GM23248 (cell line): ENCODE data around the gene PADI2. TPM values are rescaled to one million over a fixed set of nuclear protein-coding genes. Genes with fewer than 3 reads are reported as not detected.
A peak's percentile ranks its signal among the peaks of the same experiment; 100 is the strongest.

Source experiments
- DNase-seq: peaks from one replicate; pipeline ENCODE4 v3.0.0-alpha.2; 2015
- H2AFZ ChIP-seq: fragments of 200-600 bp; sonication (generic); 2 replicates; pipeline ENCODE4 v1.6.1; 2016; ENCODE audit warnings: antibody characterized with exemption
- H3F3A ChIP-seq: fragments of 200-600 bp; sonication (generic); 2 replicates; pipeline ENCODE4 v1.6.1; 2016; ENCODE audit warnings: mild to moderate bottlenecking, antibody characterized with exemption, mixed run types; ENCODE audit not compliant: insufficient read depth
- H3K27ac ChIP-seq: fragments of 200-600 bp; sonication (generic); 2 replicates; pipeline ENCODE4 v1.5.1; 2016; ENCODE audit warnings: mild to moderate bottlenecking
- H3K27me3 ChIP-seq: fragments of 200-600 bp; sonication (generic); replicated peaks from 2 replicates; pipeline ENCODE4 v1.6.1; 2016; ENCODE audit warnings: mild to moderate bottlenecking; ENCODE audit not compliant: insufficient read depth
- H3K36me3 ChIP-seq: fragments of 200-600 bp; sonication (generic); 2 replicates; pipeline ENCODE4 v1.6.1; 2016; ENCODE audit warnings: low read depth, mild to moderate bottlenecking
- H3K4me1 ChIP-seq: fragments of 200-600 bp; sonication (generic); 2 replicates; pipeline ENCODE4 v1.6.1; 2016; ENCODE audit warnings: mild to moderate bottlenecking; ENCODE audit not compliant: insufficient read depth
- H3K4me2 ChIP-seq: fragments of 200-600 bp; sonication (generic); one replicate; pipeline ENCODE4 v1.6.1; 2016; ENCODE audit warnings: mild to moderate bottlenecking; ENCODE audit not compliant: unreplicated experiment
- H3K4me3 ChIP-seq: fragments of 200-600 bp; sonication (generic); 2 replicates; pipeline ENCODE4 v1.5.1; 2016; ENCODE audit warnings: mild to moderate bottlenecking
- H3K79me2 ChIP-seq: fragments of 200-600 bp; sonication (generic); 2 replicates; pipeline ENCODE4 v1.6.1; 2016; ENCODE audit warnings: mild to moderate bottlenecking; ENCODE audit not compliant: insufficient read depth
- H3K9ac ChIP-seq: fragments of 200-600 bp; sonication (generic); 2 replicates; pipeline ENCODE4 v1.6.1; 2016; ENCODE audit warnings: mild to moderate bottlenecking
- H3K9me2 ChIP-seq: fragments of 200-600 bp; sonication (generic); 2 replicates; pipeline ENCODE4 v1.6.1; 2016; ENCODE audit warnings: mixed run types, mild to moderate bottlenecking, moderate library complexity; ENCODE audit not compliant: insufficient read depth
- H3K9me3 ChIP-seq: fragments of 200-600 bp; sonication (generic); one replicate; pipeline ENCODE4 v1.6.1; 2017; ENCODE audit warnings: low read depth
- H4K20me1 ChIP-seq: fragments of 200-600 bp; sonication (generic); 2 replicates; pipeline ENCODE4 v1.6.0; 2016; ENCODE audit not compliant: insufficient read depth
- EZH2 ChIP-seq: fragments of 200-600 bp; sonication (generic); IDR thresholded peaks from 2 replicates; pipeline ENCODE4 v1.6.1; 2018; ENCODE audit warnings: antibody characterized with exemption, mild to moderate bottlenecking; ENCODE audit not compliant: insufficient read depth, poor library complexity, severe bottlenecking
- EZH2phosphoT487 ChIP-seq: fragments of 200-600 bp; sonication (generic); IDR thresholded peaks from 2 replicates; pipeline ENCODE4 v1.6.1; 2018; ENCODE audit warnings: antibody characterized with exemption, moderate library complexity, mild to moderate bottlenecking, low read depth; ENCODE audit not compliant: insufficient read depth
- WGBS, 2 experiments: methylation state at CpG; one replicate each; pipeline ENCODE4 v1.1.6; 2015 to 2017; ENCODE audit warnings: low lambda C conversion rate in 2 of 2, low coverage in 1 of 2; ENCODE audit errors: missing lambda C conversion rate in 2 of 2; 5-methylcytosine and 5-hydroxymethylcytosine counted together
- in situ Hi-C: fragments of 300-500 bp; cut with MboI; formaldehyde crosslinking; loops from 2 replicates; pipeline ENCODE4 v1.15.0; 2020
- polyA plus RNA-seq: library from polyadenylated mRNA; unstranded; fragments of >200 nt; fragmentation: Nextera tagmentation; extraction: Ambion mirVana; gene quantifications from 2 replicates; pipeline ENCODE4 v1.2.1, GENCODE V29; 2016
- total RNA-seq: library from RNA; depleted of rRNA; stranded (reverse); fragments of >200 nt; shearing (Covaris generic); gene quantifications from 2 replicates; pipeline ENCODE4 v1.2.3, GENCODE V29; 2014

The PADI2 gene
- total and polyA plus RNA-seq, 2 experiments from 2014 or later, result 0.11 to 0.22 TPM

DNA sequence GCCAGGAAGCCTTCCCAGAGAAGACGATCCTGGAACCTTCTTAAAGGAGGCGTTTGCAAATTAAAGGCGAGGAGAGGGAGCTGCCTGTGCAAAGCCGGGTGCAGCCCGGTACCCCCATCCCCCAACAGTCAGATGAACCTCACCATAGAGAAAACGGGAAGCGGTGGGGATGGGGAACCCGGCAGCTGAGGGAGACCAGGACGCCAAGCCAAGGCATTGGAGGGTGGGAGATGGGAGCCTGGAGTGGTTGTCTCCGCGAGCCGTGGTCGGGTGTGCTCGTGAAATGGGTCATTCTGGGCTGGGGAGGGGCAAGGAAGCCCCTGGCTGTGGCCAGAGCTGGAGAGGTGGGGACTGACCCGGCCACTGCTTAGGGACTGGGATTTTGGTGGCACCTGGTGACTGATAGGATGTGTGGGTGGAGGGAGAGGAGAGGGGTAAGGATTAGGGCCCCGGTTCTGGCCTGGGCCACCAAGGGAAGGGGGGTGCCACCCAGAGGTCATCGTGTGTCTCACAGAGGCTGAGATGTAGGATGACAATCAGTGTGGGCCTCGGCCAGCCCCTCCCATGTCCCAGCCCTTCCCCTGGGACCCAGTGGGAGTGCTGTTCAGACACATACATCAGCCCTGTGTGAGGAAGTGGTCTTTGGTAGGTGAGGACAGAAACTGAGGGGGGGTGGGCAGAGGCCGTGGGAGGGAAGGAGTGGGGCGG, 676 bp upstream of the PADI2 start:
- DNase-seq, result no peak
- in situ Hi-C loops, result loop anchor here (10.0 kb wide), 1 partner anchor 215 kb away; no protein-coding TSS in a partner anchor
- H3K27me3 ChIP-seq, result peaks cover 26% of the 10 kb centered on the region
- TF ChIP-seq EZH2phosphoT487 (no peak), EZH2 (no peak)
- no peak overlapping the region for H3K9ac ChIP-seq
- H4K20me1 ChIP-seq, result no peaks in the 10 kb centered on the region
- no peaks in the 10 kb centered on the region for H3F3A ChIP-seq
- H3K36me3 ChIP-seq, result no peaks in the 10 kb centered on the region
- H3K4me1 ChIP-seq, result 0 out of 2 replicates have a peak, but pooled peaks cover 3% of the 10 kb centered on the region
- H3K9me3 ChIP-seq, result no peaks in the 10 kb centered on the region
- no peak overlapping the region for H3K4me3 ChIP-seq
- H2AFZ ChIP-seq, result no peak overlapping the region
- H3K4me2 ChIP-seq, result no peak overlapping the region
- H3K79me2 ChIP-seq, result no peaks in the 10 kb centered on the region
- 64 to 69% methylated on average over 18 to 20 of the region's 20 CpGs for WGBS, 2 experiments
- H3K27ac ChIP-seq, result no peak overlapping the region
- H3K9me2 ChIP-seq, result no peaks in the 10 kb centered on the region

DNA sequence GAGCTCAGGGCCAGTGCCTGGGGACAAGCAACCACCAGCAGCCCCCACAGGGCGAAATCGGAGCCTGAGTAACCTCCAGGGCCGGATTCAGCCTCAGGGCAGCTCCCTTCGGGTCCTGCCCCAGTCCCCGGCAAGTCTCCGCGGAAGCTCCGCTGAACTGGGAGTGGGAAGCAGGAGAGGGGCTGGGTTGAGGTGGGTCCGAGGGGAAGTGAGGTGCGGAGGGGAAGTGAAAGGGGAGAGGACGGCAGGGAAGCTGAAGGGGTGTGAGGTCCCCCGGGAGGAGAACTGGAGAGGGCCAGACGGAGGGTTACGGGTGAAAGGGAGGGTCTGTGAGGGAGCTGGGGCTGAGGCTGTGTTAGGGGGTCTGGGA, 560 bp downstream of the PADI2 start:
- TF ChIP-seq EZH2phosphoT487, result no peak
- peak; percentile 77 for TF ChIP-seq EZH2
- no peaks in the 10 kb centered on the region for H3K36me3 ChIP-seq
- H2AFZ ChIP-seq, result no peak overlapping the region
- in situ Hi-C loops, result loop anchor here (10.0 kb wide), 1 partner anchor 216 kb away; no protein-coding TSS in a partner anchor
- no peaks in the 10 kb centered on the region for H4K20me1 ChIP-seq
- H3K27ac ChIP-seq, result no peak overlapping the region
- no peak overlapping the region for H3K4me2 ChIP-seq
- H3K9me2 ChIP-seq, result no peaks in the 10 kb centered on the region
- DNase-seq, result peak; percentile 14
- 0 out of 2 replicates have a peak overlapping the region, but pooled peaks have one; percentile 52 for H3K4me3 ChIP-seq
- H3K79me2 ChIP-seq, result no peaks in the 10 kb centered on the region
- 11 to 14% methylated on average over 11 to 14 of the region's 14 CpGs for WGBS, 2 experiments
- H3K9ac ChIP-seq, result no peak overlapping the region
- H3F3A ChIP-seq, result no peaks in the 10 kb centered on the region
- no peaks in the 10 kb centered on the region for H3K9me3 ChIP-seq
- peaks cover 29% of the 10 kb centered on the region for H3K27me3 ChIP-seq
- 0 out of 2 replicates have a peak, but pooled peaks cover 3% of the 10 kb centered on the region for H3K4me1 ChIP-seq

DNA sequence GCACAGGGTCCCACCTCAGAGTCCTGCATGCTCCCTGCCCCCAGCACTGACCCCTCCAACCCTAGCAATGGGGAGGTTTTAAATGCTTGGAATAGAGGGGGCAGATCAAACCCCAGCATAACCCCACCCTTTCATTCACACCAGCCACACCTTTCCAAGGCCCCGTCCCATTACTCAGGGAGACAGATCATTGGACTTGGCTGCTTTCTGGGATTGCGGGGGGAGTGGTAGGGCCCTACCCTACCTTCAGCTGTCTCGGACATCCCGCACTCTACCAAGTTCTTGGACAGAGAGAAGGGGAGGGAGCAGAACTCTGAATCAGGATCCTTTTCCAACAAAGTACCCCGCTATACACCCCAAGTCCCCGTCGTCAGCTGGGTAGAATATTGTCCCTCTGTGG, 983 bp downstream of the PADI2 start:
- H3K27me3 ChIP-seq, result peaks cover 29% of the 10 kb centered on the region
- H3K9me2 ChIP-seq, result no peaks in the 10 kb centered on the region
- H3K4me3 ChIP-seq, result no peak overlapping the region
- H3K79me2 ChIP-seq, result no peaks in the 10 kb centered on the region
- no peak overlapping the region for H2AFZ ChIP-seq
- H3K4me2 ChIP-seq, result no peak overlapping the region
- no peaks in the 10 kb centered on the region for H3F3A ChIP-seq
- H3K4me1 ChIP-seq, result 0 out of 2 replicates have a peak, but pooled peaks cover 3% of the 10 kb centered on the region
- H4K20me1 ChIP-seq, result no peaks in the 10 kb centered on the region
- no peaks in the 10 kb centered on the region for H3K36me3 ChIP-seq
- H3K27ac ChIP-seq, result no peak overlapping the region
- no peak for DNase-seq
- no peaks in the 10 kb centered on the region for H3K9me3 ChIP-seq
- in situ Hi-C loops, result loop anchor here (10.0 kb wide), 1 partner anchor 217 kb away; no protein-coding TSS in a partner anchor
- TF ChIP-seq EZH2, result no peak
- no peak for TF ChIP-seq EZH2phosphoT487
- H3K9ac ChIP-seq, result no peak overlapping the region
- WGBS, 2 experiments, result 9 to 15% methylated on average over 7 of the region's 7 CpGs

DNA sequence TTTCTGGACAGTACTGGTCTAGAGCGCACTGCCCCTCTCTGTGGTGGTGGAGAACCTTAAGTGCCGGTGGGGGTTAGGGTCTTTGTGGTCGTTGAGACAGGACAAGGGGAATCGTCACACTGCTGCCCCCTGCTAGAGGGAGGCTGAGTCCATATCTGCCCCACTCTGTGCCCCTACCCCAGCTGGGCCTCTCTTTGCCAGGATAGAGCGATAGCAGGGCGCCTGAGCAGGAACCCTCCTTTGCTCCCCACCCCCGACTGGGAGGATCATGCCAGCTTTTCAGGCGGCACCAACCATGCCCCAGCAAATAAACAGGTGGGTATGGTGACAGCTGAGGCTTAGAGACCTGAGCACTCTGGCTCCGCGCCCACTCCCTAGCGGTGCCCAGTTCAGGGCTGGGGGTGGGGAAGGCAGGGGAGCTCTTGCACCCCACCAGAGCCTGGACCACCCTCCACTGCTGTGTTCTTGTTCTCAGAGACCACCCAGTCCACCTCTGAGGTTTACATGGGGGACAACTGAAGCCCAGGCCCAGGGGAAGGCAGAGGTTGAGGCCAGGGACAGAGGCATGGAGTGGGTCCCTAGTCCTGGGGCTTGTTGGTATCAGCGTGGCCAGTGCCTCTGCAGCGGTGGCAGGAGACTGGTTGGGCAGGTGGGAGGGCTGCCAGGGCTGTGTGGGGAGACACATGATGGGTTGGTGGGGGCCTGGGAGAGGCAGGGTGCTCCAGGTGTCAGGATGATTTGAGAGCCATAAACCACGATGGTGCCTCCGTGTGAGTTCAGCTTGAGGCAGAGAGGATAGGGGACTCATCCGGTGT, 1.6 kb downstream of the PADI2 start:
- WGBS, 2 experiments, result 60 to 61% methylated on average over 16 of the region's 16 CpGs
- H3K4me3 ChIP-seq, result no peak overlapping the region
- H3K9me2 ChIP-seq, result no peaks in the 10 kb centered on the region
- H3K27ac ChIP-seq, result no peak overlapping the region
- H4K20me1 ChIP-seq, result no peaks in the 10 kb centered on the region
- no peaks in the 10 kb centered on the region for H3K79me2 ChIP-seq
- in situ Hi-C loops, result loop anchor here (10.0 kb wide), 1 partner anchor 217 kb away; no protein-coding TSS in a partner anchor
- no peak for TF ChIP-seq EZH2
- TF ChIP-seq EZH2phosphoT487, result no peak
- H3K27me3 ChIP-seq, result peaks cover 29% of the 10 kb centered on the region
- no peak overlapping the region for H3K4me2 ChIP-seq
- DNase-seq, result no peak
- no peaks in the 10 kb centered on the region for H3F3A ChIP-seq
- no peak overlapping the region for H2AFZ ChIP-seq
- H3K36me3 ChIP-seq, result no peaks in the 10 kb centered on the region
- H3K4me1 ChIP-seq, result 0 out of 2 replicates have a peak, but pooled peaks cover 3% of the 10 kb centered on the region
- no peaks in the 10 kb centered on the region for H3K9me3 ChIP-seq
- no peak overlapping the region for H3K9ac ChIP-seq
